GM18526 (cell line): Measurements from ENCODE around the gene ATP2B3.

Experiments used
- POLR2A ChIP-seq: IDR thresholded peaks from 3 replicates; pipeline ENCODE4 v1.6.1; 2011; ENCODE audit not compliant: insufficient read length; ENCODE audit errors: extremely low read depth

ATP2B3 gene

GRCh38 chrX:153628129-153628528 lies 110.7 kb downstream of the ATP2B3 start:
- TF ChIP-seq POLR2A = no peak

DNA sequence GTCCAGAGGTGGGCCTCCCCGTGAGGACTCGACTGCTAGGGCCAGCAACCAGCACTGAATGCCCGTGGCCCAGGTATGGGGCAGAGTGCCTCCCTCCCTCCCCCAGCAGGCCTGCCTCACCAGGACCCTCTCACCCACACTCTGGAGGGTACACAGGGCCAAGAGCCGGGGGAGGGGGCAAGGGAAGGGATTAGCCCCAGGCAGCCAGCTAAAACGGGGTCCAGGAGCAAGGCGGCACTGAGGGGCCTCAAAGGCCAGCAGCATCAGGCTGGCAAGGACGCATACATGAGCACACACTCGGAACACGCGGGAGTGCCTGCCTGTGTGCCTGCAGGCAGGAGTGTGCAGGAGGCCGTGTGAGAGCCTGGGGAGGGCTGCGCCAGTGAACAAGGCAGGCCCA lies 111.2 kb downstream of the ATP2B3 start:
- no peak for TF ChIP-seq POLR2A

DNA sequence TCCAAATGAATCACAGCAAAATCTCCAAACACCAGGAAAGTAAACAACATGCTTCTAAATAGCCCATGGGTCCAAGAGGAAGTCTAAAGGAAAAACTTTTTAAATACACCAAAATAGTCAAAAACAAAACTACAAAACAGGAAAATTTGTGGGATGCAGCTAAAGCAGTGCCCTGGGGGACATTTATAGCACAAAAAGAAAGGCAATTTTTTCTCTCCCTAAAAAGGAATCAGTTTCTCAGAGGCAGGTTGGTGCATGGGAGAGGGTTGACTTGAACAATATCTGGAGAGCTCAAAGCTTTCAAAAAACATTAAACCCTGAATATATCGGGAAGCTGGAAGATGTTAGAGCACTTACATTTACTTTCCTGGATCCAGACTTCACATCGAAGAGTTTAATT lies 113.9 kb downstream of the ATP2B3 start:
- TF ChIP-seq POLR2A = no peak

- TF ChIP-seq POLR2A = no peak
These were observed 114.6 kb downstream of the ATP2B3 start for GRCh38 chrX:153631907-153632594.
